ENCODE data around the gene CFB.

DNA sequence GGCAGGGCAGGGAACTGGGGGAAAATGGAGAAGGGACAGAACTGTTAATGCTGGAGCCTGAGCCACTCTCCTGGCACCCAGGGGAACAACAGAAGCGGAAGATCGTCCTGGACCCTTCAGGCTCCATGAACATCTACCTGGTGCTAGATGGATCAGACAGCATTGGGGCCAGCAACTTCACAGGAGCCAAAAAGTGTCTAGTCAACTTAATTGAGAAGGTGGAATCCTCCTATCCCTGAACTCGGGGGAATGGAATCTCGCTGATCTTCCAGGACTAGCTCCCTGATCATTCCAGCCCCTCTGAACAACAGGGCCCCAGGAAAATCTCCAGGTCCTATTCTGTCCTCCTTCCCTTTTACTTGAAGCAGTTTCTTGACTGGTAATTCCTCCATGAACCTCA, 2.0 kb downstream of the CFB start:
- TF ChIP-seq, protein P1, sequence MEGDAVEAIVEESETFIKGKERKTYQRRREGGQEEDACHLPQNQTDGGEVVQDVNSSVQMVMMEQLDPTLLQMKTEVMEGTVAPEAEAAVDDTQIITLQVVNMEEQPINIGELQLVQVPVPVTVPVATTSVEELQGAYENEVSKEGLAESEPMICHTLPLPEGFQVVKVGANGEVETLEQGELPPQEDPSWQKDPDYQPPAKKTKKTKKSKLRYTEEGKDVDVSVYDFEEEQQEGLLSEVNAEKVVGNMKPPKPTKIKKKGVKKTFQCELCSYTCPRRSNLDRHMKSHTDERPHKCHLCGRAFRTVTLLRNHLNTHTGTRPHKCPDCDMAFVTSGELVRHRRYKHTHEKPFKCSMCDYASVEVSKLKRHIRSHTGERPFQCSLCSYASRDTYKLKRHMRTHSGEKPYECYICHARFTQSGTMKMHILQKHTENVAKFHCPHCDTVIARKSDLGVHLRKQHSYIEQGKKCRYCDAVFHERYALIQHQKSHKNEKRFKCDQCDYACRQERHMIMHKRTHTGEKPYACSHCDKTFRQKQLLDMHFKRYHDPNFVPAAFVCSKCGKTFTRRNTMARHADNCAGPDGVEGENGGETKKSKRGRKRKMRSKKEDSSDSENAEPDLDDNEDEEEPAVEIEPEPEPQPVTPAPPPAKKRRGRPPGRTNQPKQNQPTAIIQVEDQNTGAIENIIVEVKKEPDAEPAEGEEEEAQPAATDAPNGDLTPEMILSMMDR (CRISPR knock-in tag; IDR thresholded peaks at IDR 0.05), result no peak
- TF ChIP-seq, protein P2, sequence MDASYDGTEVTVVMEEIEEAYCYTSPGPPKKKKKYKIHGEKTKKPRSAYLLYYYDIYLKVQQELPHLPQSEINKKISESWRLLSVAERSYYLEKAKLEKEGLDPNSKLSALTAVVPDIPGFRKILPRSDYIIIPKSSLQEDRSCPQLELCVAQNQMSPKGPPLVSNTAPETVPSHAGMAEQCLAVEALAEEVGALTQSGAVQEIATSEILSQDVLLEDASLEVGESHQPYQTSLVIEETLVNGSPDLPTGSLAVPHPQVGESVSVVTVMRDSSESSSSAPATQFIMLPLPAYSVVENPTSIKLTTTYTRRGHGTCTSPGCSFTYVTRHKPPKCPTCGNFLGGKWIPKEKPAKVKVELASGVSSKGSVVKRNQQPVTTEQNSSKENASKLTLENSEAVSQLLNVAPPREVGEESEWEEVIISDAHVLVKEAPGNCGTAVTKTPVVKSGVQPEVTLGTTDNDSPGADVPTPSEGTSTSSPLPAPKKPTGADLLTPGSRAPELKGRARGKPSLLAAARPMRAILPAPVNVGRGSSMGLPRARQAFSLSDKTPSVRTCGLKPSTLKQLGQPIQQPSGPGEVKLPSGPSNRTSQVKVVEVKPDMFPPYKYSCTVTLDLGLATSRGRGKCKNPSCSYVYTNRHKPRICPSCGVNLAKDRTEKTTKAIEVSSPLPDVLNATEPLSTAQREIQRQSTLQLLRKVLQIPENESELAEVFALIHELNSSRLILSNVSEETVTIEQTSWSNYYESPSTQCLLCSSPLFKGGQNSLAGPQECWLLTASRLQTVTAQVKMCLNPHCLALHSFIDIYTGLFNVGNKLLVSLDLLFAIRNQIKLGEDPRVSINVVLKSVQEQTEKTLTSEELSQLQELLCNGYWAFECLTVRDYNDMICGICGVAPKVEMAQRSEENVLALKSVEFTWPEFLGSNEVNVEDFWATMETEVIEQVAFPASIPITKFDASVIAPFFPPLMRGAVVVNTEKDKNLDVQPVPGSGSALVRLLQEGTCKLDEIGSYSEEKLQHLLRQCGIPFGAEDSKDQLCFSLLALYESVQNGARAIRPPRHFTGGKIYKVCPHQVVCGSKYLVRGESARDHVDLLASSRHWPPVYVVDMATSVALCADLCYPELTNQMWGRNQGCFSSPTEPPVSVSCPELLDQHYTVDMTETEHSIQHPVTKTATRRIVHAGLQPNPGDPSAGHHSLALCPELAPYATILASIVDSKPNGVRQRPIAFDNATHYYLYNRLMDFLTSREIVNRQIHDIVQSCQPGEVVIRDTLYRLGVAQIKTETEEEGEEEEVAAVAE (CRISPR knock-in tag; IDR thresholded peaks at IDR 0.05; ENCODE audit: borderline replicate concordance), result no peak
- TF ChIP-seq TCF12 (IDR thresholded peaks at IDR 0.05) (no peak), TCF12 (CRISPR knock-in tag; IDR thresholded peaks at IDR 0.05) (no peak), ZNF143 (CRISPR knock-in tag; IDR thresholded peaks at IDR 0.05) (no peak), POLR2A (IDR thresholded peaks at IDR 0.05; ENCODE audit: insufficient read depth in 1 of 2, low read depth in 2 of 2, low read length in 2 of 2) (no peak), JUN (CRISPR knock-in tag; IDR thresholded peaks at IDR 0.05) (no peak), POGZ (CRISPR knock-in tag; IDR thresholded peaks at IDR 0.05) (no peak), RBM39 (IDR thresholded peaks at IDR 0.05; ENCODE audit: low read depth, low read length, poor library complexity, severe bottlenecking) (no peak)
- TF ChIP-seq, protein P3, sequence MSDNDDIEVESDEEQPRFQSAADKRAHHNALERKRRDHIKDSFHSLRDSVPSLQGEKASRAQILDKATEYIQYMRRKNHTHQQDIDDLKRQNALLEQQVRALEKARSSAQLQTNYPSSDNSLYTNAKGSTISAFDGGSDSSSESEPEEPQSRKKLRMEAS (IDR thresholded peaks at IDR 0.05), result no peak
